SK-N-MC (cell line): Measurements from ENCODE around the gene FAM209A.
"Not testable (repeated sequence)": the region's sequence is repeated elsewhere in the genome, so short reads cannot be mapped to it uniquely, and the experiment has no call there.

Source experiments
- DNase-seq: peaks from one replicate; pipeline ENCODE4 v3.0.0-alpha.2; 2011; ENCODE audit warnings: low read depth, low spot score
- H3K27ac ChIP-seq: fragments of 200-600 bp; sonication (generic); 2 replicates; pipeline ENCODE4 v1.5.1; 2016; ENCODE audit warnings: mixed run types
- H3K36me3 ChIP-seq: fragments of 200-600 bp; sonication (generic); 2 replicates; pipeline ENCODE4 v1.6.1; 2017; ENCODE audit warnings: antibody characterized with exemption, low read length, mixed read lengths; ENCODE audit not compliant: insufficient read depth
- H3K4me3 ChIP-seq: fragments of 200-600 bp; sonication (generic); 2 replicates; pipeline ENCODE4 v1.5.1; 2016
- H3K9ac ChIP-seq: fragments of 200-600 bp; sonication (generic); 2 replicates; pipeline ENCODE4 v1.8.0; 2017; ENCODE audit warnings: mixed run types, mixed read lengths; ENCODE audit not compliant: insufficient read length
- H3K9me3 ChIP-seq: fragments of 200-600 bp; sonication (generic); 2 replicates; pipeline ENCODE4 v1.6.1; 2017; ENCODE audit warnings: low read depth, mild to moderate bottlenecking, antibody characterized with exemption, low read length, moderate library complexity, mixed read lengths
- EZH2 ChIP-seq: fragments of 200-600 bp; sonication (generic); IDR thresholded peaks from one replicate; pipeline ENCODE4 v1.6.1; 2017; ENCODE audit warnings: antibody characterized with exemption
- FOXP2 ChIP-seq: optimal IDR thresholded peaks from 2 replicates; pipeline ENCODE3; 2011; ENCODE audit warnings: mild to moderate bottlenecking, moderate library complexity; ENCODE audit not compliant: insufficient read depth; ENCODE audit errors: extremely low read length, control extremely low read depth
- POLR2AphosphoS5 ChIP-seq: IDR thresholded peaks from 2 replicates; pipeline ENCODE4 v1.6.1; 2012; ENCODE audit warnings: mild to moderate bottlenecking, low read depth, low read length, borderline replicate concordance

Gene FAM209A

DNA sequence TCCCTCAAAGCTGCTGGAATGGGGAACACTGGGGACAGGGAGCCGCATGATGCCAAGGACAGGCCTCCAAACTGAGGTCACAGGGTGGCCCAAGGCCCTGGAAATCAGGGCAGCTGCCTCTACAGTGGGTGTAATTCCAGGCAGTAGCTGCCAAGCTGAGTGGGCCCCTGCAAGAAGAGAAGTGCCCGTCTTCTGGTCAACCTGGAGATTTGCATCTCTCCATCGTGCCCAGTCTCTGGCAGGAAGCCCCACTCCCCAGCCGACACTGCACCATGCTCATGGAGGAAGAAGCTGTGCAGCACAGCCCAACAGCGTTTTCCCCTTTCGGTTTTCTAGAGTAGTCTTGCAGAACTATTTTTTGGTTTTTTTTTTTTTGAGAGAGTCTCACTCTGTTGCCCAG, 2.2 kb upstream of the FAM209A start:
- TF ChIP-seq FOXP2 (no peak), POLR2AphosphoS5 (no peak), EZH2 (no peak)
- no peak overlapping the region for H3K9ac ChIP-seq
- no peaks in the 10 kb centered on the region for H3K9me3 ChIP-seq
- H3K27ac ChIP-seq: peak overlapping the region; percentile 92
- peaks cover 30% of the 10 kb centered on the region; the same call in 1 of the 2 replicates for H3K36me3 ChIP-seq
- no peak for DNase-seq
- no peak overlapping the region for H3K4me3 ChIP-seq

DNA sequence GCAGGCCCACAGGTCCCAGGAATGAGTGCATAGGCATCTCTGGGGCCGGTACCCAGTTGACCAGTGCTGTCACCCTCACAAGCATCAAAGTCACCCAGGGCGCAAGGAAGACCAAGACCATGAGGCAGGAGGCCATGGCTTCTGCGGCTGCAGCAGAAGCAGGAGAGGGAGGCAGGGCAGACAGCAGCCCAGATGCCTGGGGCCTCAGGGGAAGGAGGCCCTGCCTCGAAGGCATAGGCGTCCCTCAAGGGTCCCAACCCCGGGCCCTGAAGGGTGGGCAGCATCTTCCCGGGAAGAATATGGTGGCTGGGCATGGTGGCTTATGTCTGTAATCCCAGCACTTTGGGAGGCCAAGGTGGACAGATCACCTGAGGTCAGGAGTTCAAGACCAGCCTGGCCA, 3.0 kb downstream of the FAM209A start:
- Histone ChIP-seq H3K4me3 (no peak overlapping the region), H3K9me3 (no peaks in the 10 kb centered on the region), H3K36me3 (no peaks in the 10 kb centered on the region), H3K27ac (no peak overlapping the region), H3K9ac (no peak overlapping the region)
- DNase-seq: no peak
- TF ChIP-seq FOXP2: no peak
- no peak for TF ChIP-seq POLR2AphosphoS5
- TF ChIP-seq EZH2: no peak

DNA sequence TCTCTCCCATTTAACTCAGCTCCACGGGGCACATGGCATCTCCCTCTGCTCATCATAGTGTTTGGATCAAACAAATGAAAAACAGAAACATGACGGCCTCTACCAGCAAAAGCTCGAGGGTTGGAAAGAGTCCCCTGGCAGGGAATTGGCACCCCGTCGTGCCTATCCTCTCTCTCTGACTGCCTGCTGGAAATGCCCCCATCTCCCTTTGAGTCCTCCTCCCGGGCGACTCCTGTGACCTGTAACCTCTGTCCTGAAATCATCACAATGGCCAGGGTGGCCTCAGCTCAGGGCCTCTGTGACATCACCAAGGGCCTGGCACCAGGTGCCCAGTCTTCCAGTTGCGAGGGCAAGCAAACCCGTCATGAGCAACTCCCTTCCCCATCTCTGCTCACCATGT, 8.4 kb downstream of the FAM209A start, which contains the start of gene FAM209B:
Gene FAM209B (plus strand): TSS at position 301 of the 400 bp plus-strand sequence. CDS start 96 bp downstream, at position 397.
- not testable (repeated sequence) for DNase-seq, H3K9ac ChIP-seq, H3K4me3 ChIP-seq, H3K9me3 ChIP-seq, H3K36me3 ChIP-seq, H3K27ac ChIP-seq

DNA sequence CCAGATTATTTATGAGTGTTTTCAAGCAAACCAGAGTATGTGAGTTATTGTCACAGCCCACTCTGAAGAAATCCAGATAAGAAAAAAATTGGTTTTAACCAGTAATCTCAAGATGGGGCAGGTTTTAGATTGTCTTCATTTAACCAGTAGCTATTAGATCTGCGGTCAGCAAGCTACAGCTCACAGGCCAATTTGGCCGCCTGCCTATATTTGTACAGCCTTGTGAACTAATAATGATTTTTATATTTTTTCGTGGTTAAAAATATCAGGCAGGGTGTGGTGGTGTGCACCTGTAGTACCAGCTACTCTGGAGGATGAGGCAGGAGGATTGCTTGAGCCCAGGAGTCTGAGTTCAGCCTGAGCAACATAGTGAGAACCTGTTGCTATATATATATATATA, 13.5 kb downstream of the FAM209A start:
- no peak overlapping the region for H3K4me3 ChIP-seq
- no peaks in the 10 kb centered on the region for H3K9me3 ChIP-seq
- TF ChIP-seq POLR2AphosphoS5 (no peak), EZH2 (no peak), FOXP2 (no peak)
- H3K36me3 ChIP-seq: no peaks in the 10 kb centered on the region
- no peak overlapping the region for H3K9ac ChIP-seq
- no peak for DNase-seq
- H3K27ac ChIP-seq: no peak overlapping the region

DNA sequence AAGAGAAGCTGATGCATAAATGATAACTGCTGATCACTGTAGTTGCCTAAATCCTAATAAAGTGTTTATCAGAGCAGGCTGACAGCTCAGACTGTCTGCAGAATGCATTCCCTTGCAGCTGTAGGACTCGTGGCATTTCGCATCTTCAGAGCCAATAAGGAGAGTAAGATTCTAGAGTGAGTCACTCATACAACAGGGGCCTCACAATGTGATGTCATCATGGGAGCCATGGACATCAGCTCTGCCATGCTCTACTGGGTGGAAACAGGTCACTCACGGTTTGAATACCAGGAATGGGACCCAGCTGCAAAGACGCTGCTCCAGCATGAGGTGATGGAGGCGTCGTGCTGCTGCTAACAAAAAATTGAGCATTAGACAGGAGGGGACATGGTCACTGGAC, 15.9 kb downstream of the FAM209A start:
- DNase-seq: no peak
- H3K4me3 ChIP-seq: no peak overlapping the region
- no peaks in the 10 kb centered on the region for H3K9me3 ChIP-seq
- no peaks in the 10 kb centered on the region for H3K36me3 ChIP-seq
- TF ChIP-seq EZH2: no peak
- no peak for TF ChIP-seq FOXP2
- no peak for TF ChIP-seq POLR2AphosphoS5
- no peak overlapping the region for H3K27ac ChIP-seq
- H3K9ac ChIP-seq: no peak overlapping the region

DNA sequence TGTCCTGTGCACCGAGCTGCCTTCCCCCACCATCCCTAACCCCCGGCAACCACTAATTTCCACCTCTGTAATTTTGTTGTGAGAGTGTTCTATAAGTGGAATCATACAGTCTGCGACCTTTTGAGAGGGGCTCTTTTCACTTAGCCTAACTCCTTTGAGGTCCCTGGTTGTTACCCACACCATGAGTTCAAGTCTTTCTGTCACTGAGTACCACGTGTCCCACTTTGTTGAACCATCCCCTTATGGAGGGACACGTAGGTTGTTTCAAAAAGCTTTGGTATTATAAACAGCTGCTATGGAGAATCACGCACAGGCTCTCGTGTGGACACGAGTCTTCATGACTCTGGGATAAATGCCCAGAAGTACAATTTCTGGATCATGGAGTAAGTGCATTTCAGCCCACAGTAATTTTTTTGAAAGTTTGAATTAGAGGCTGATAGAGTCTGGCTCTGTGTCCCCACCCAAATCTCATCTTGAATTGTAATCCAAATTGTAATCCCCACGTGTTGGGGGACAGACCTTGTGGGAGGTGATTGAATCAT, 18.0 kb downstream of the FAM209A start:
- H3K9ac ChIP-seq: no peak overlapping the region
- no peak for DNase-seq
- H3K27ac ChIP-seq: no peak overlapping the region
- no peaks in the 10 kb centered on the region for H3K9me3 ChIP-seq
- TF ChIP-seq POLR2AphosphoS5 (no peak), EZH2 (no peak), FOXP2 (no peak)
- no peaks in the 10 kb centered on the region for H3K36me3 ChIP-seq
- H3K4me3 ChIP-seq: no peak overlapping the region

DNA sequence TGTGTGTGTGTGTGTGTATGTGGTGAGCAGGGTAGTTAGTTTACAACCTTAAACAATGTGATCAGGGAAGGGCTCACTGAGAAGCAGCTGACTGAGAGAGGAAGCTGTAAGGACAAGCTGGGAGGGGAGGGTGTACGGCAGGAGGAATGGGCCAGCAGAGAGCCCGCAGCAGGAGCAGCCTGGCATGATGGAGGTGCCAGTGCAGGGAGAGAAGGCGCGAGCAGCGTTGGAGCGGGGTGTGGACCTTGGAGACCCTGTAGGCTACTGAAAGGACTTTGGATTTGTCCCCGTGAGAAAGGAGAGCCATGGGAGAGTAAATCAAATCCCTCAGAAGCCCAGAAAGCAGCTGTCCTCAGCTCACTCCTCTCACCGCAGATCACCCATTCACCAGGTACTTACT, 27.0 kb downstream of the FAM209A start:
- Histone ChIP-seq H3K9ac (no peak overlapping the region), H3K36me3 (no peaks in the 10 kb centered on the region), H3K4me3 (no peak overlapping the region), H3K9me3 (no peaks in the 10 kb centered on the region), H3K27ac (no peak overlapping the region)
- no peak for TF ChIP-seq FOXP2
- TF ChIP-seq POLR2AphosphoS5: no peak
- TF ChIP-seq EZH2: no peak
- no peak for DNase-seq

DNA sequence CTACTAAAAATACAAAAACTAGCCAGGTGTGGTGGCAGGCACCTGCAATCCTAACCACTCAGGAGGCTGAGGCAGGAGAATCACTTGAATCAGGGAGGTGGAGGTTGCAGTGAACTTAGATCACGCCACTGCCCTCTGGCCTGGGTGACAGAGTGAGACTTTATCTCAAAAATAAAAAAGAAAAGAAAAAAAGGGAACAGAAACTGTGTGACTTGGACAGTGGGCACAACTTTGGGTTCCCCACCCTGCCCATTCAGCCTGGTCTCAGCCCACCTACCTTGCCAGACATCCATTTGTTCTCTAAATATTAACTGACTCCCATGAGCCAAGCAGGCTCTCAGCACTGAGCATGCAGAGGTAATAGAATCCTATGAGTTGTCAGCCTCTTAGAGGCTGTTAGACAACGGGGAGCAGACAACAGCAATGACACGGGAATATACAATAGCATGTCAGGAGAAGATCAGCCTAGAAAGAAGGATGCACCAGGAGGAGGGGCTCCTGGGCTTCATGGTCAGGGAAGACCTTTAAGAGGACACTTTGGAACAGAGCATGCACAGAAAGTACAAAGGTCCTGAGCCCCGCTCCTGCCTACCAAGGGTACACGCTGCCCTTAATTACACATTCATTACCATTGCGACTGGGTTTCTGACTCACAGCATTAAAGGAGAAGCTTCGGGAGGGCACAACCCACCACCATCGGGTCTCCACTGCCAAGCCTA, 28.5 kb downstream of the FAM209A start:
- H3K9me3 ChIP-seq: no peaks in the 10 kb centered on the region
- no peak overlapping the region for H3K9ac ChIP-seq
- H3K4me3 ChIP-seq: no peak overlapping the region
- TF ChIP-seq FOXP2 (no peak), EZH2 (no peak), POLR2AphosphoS5 (no peak)
- no peak for DNase-seq
- H3K27ac ChIP-seq: no peak overlapping the region
- no peaks in the 10 kb centered on the region for H3K36me3 ChIP-seq

DNA sequence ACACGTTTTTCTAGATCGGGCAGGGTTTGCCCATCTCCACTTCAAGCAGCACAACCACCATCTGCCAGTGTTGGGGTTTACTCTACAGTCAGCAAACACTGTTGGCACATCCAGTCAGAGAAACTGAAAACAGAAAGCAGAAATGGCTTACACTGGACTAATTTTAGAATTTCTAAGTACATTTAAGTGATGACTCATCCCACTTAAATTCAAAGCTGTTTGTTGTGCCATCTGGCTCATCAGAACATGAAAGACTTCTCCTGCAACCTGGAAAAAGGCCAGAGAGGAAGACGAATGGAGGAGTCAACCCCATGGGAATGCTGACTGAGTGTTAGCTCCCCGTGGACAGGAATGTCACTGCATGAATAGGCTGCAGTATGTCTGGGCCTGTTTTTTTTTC, 30.3 kb downstream of the FAM209A start:
- TF ChIP-seq FOXP2 (no peak), EZH2 (no peak), POLR2AphosphoS5 (no peak)
- peak; percentile 48 for DNase-seq

DNA sequence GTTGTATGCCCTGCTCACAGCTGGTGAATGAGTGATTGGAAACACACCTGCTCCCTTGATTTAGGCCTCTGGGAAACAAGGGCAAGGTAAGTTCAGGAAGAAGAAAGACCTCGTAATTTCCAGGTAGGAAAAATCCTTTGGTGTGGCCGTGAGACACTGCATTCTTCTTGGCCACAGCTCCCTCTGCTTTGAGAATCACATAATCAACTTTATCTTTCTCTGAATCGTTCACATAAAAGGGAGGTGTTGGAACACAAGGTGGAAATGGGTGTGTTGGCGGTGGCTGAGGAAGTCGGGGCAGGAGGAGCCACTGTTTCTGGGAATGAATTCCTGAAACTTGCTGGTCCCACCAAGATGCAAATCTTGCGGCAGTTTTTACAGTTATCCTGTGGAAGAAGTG, 34.4 kb downstream of the FAM209A start:
- TF ChIP-seq POLR2AphosphoS5: no peak
- TF ChIP-seq FOXP2: no peak
- TF ChIP-seq EZH2: no peak
- no peak overlapping the region for H3K27ac ChIP-seq
- H3K9me3 ChIP-seq: no peaks in the 10 kb centered on the region
- DNase-seq: no peak
- no peak overlapping the region for H3K9ac ChIP-seq
- no peaks in the 10 kb centered on the region for H3K36me3 ChIP-seq
- no peak overlapping the region for H3K4me3 ChIP-seq

More for the DNA sequence above, 30.3 kb downstream of the FAM209A start:
- no peak overlapping the region for H3K9ac ChIP-seq
- peak overlapping the region; percentile 39 for H3K4me3 ChIP-seq
- H3K9me3 ChIP-seq: no peaks in the 10 kb centered on the region
- H3K27ac ChIP-seq: no peak overlapping the region; the same call in 1 of the 2 replicates
- H3K36me3 ChIP-seq: no peaks in the 10 kb centered on the region

DNA sequence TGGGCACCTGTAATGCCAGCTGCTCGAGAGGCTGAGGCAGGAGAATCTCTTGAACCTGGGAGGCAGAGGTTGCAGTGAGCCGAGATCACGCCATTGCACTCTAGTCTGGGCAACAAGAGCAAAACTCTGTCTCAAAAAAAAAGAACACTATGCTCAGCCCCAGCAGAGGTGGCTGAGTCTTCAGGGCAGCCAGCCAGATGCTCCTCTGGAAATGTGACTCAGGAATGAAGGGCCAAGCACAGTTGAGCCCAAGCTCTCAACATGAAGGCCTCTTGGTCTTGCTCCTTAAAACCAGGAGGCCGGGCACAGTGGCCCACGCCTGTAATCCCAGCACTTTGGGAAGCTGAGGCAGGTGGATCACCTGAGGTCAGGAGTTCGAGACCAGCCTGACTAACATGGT, 40.0 kb downstream of the FAM209A start:
- not testable (repeated sequence) for DNase-seq, H3K27ac ChIP-seq, H3K9ac ChIP-seq, H3K4me3 ChIP-seq, H3K36me3 ChIP-seq, H3K9me3 ChIP-seq
